H9 (cell line): ENCODE data around the gene SPAG7. TPM values are rescaled to one million over a fixed set of nuclear protein-coding genes. Genes with fewer than 3 reads are reported as not detected.

Experiments
- DNase-seq: peaks from one replicate; pipeline ENCODE4 v3.0.0-alpha.2; 2017
- H2AFZ ChIP-seq: one replicate; pipeline ENCODE4 v1.6.1; 2013; ENCODE audit warnings: mild to moderate bottlenecking, low read length, control low read depth, moderate library complexity
- H2AK5ac ChIP-seq: 2 replicates; pipeline ENCODE4 v1.6.1; 2013; ENCODE audit warnings: low read length, control low read depth, mixed read lengths; ENCODE audit not compliant: insufficient read length
- H2BK120ac ChIP-seq: one replicate; pipeline ENCODE4 v1.6.1; 2013; ENCODE audit warnings: low read depth, mild to moderate bottlenecking, low read length, control low read depth, inconsistent platforms; ENCODE audit not compliant: poor library complexity, severe bottlenecking
- H2BK12ac ChIP-seq: 2 replicates; pipeline ENCODE4 v1.6.1; 2013; ENCODE audit warnings: low read length, control low read depth, mixed read lengths, low read depth; ENCODE audit not compliant: insufficient read length
- H2BK15ac ChIP-seq: 2 replicates; pipeline ENCODE4 v1.6.1; 2013; ENCODE audit warnings: low read depth, low read length, control low read depth
- H2BK20ac ChIP-seq: one replicate; pipeline ENCODE4 v1.6.1; 2013; ENCODE audit warnings: low read depth, mild to moderate bottlenecking, low read length, control low read depth, inconsistent platforms; ENCODE audit not compliant: poor library complexity, severe bottlenecking
- H2BK5ac ChIP-seq: 2 replicates; pipeline ENCODE4 v1.6.1; 2013; ENCODE audit warnings: low read length, control low read depth, mixed read lengths; ENCODE audit not compliant: insufficient read length
- H3K14ac ChIP-seq: 2 replicates; pipeline ENCODE4 v1.6.1; 2013; ENCODE audit warnings: low read length, control low read depth; ENCODE audit not compliant: insufficient read depth
- H3K18ac ChIP-seq: 2 replicates; pipeline ENCODE4 v1.6.1; 2013; ENCODE audit warnings: low read depth, mild to moderate bottlenecking, mixed read lengths, low read length, control low read depth; ENCODE audit not compliant: insufficient read length
- H3K23ac ChIP-seq: 2 replicates; pipeline ENCODE4 v1.6.1; 2013; ENCODE audit warnings: low read length, control low read depth, mixed read lengths, low read depth; ENCODE audit not compliant: insufficient read length
- H3K23me2 ChIP-seq: 2 replicates; pipeline ENCODE4 v1.6.1; 2013; ENCODE audit warnings: low read depth, mild to moderate bottlenecking, mixed read lengths, low read length, control low read depth; ENCODE audit not compliant: insufficient read length, poor library complexity, severe bottlenecking
- H3K27ac ChIP-seq: 2 replicates; pipeline ENCODE4 v1.5.1; 2013; ENCODE audit warnings: low read length, control low read depth, mixed read lengths, low read depth; ENCODE audit not compliant: insufficient read length
- H3K27me3 ChIP-seq: 2 replicates; pipeline ENCODE4 v1.6.1; 2013; ENCODE audit warnings: low read length, control low read depth, inconsistent platforms; ENCODE audit not compliant: insufficient read depth
- H3K4ac ChIP-seq: 2 replicates; pipeline ENCODE4 v1.6.1; 2013; ENCODE audit warnings: low read depth, mild to moderate bottlenecking, control low read depth, inconsistent platforms, low read length, moderate library complexity
- H3K4me1 ChIP-seq: 2 replicates; pipeline ENCODE4 v1.6.1; 2013; ENCODE audit warnings: low read length, control low read depth, inconsistent platforms; ENCODE audit not compliant: insufficient read depth
- H3K4me2 ChIP-seq: 2 replicates; pipeline ENCODE4 v1.6.1; 2013; ENCODE audit warnings: low read length, control low read depth, mixed read lengths; ENCODE audit not compliant: insufficient read length, insufficient read depth
- H3K56ac ChIP-seq: 2 replicates; pipeline ENCODE4 v1.6.1; 2013; ENCODE audit warnings: low read depth, mild to moderate bottlenecking, mixed read lengths, low read length, control low read depth; ENCODE audit not compliant: insufficient read length
- H3K79me1 ChIP-seq: 2 replicates; pipeline ENCODE4 v1.6.1; 2013; ENCODE audit warnings: low read depth, mild to moderate bottlenecking, moderate library complexity, low read length, control low read depth, inconsistent platforms; ENCODE audit not compliant: insufficient read depth, poor library complexity, severe bottlenecking
- H3K79me2 ChIP-seq: 2 replicates; pipeline ENCODE4 v1.6.1; 2013; ENCODE audit warnings: low read length, control low read depth, inconsistent platforms; ENCODE audit not compliant: insufficient read depth
- H3K9ac ChIP-seq: 2 replicates; pipeline ENCODE4 v1.6.1; 2013; ENCODE audit warnings: low read length, control low read depth, mixed read lengths; ENCODE audit not compliant: insufficient read length; ENCODE audit errors: extremely low read depth
- H3K9me3 ChIP-seq: one replicate; pipeline ENCODE4 v1.6.1; 2013; ENCODE audit warnings: low read depth, low read length, inconsistent platforms; ENCODE audit not compliant: control insufficient read depth
- H3T11ph ChIP-seq: one replicate; pipeline ENCODE4 v1.6.1; 2013; ENCODE audit warnings: mild to moderate bottlenecking, low read length, control low read depth, inconsistent platforms
- H4K20me1 ChIP-seq: one replicate; pipeline ENCODE4 v1.6.1; 2013; ENCODE audit not compliant: control insufficient read depth, insufficient read length, insufficient read depth
- H4K5ac ChIP-seq: 2 replicates; pipeline ENCODE4 v1.6.1; 2013; ENCODE audit warnings: low read depth, mild to moderate bottlenecking, mixed read lengths, low read length, control low read depth; ENCODE audit not compliant: insufficient read length
- H4K8ac ChIP-seq: replicated peaks from 2 replicates; pipeline ENCODE4 v1.6.1; 2013; ENCODE audit warnings: low read length, control low read depth, mixed read lengths, low read depth; ENCODE audit not compliant: insufficient read length
- H4K91ac ChIP-seq: 2 replicates; pipeline ENCODE4 v1.6.1; 2013; ENCODE audit warnings: low read depth, mild to moderate bottlenecking, moderate library complexity, mixed read lengths, low read length, control low read depth; ENCODE audit not compliant: insufficient read length
- H3K27ac Mint-ChIP-seq, 3 experiments: 2 replicates in 2 of 3; 3 replicates in 1 of 3; pipeline ENCODE4 v1.8.0; 2020 to 2021; ENCODE audit warnings: mixed read lengths in 3 of 3, mild to moderate bottlenecking in 1 of 3, moderate library complexity in 1 of 3
- H3K27me3 Mint-ChIP-seq: 2 replicates; pipeline ENCODE4 v1.8.0; 2021; ENCODE audit warnings: low read depth, mild to moderate bottlenecking, moderate library complexity, mixed read lengths
- H3K36me3 Mint-ChIP-seq, 3 experiments: 2 replicates in 2 of 3; 3 replicates in 1 of 3; pipeline ENCODE4 v1.8.0; 2020 to 2021; ENCODE audit warnings: low read depth in 3 of 3, mixed read lengths in 3 of 3; ENCODE audit not compliant: insufficient read depth in 1 of 3
- H3K4me1 Mint-ChIP-seq, 2 experiments: 2 replicates each; pipeline ENCODE4 v1.8.0; 2020; ENCODE audit warnings: mixed read lengths in 2 of 2
- H3K4me3 Mint-ChIP-seq, 2 experiments: 2 replicates in 1 of 2; 3 replicates in 1 of 2; pipeline ENCODE4 v1.8.0; 2020 to 2021; ENCODE audit warnings: mild to moderate bottlenecking in 2 of 2, mixed read lengths in 2 of 2, moderate library complexity in 1 of 2
- H3K9me3 Mint-ChIP-seq, 2 experiments: 2 replicates in 1 of 2; 3 replicates in 1 of 2; pipeline ENCODE4 v1.8.0; 2020; ENCODE audit warnings: mild to moderate bottlenecking in 2 of 2, mixed read lengths in 2 of 2, moderate library complexity in 1 of 2
- CTCF ChIP-seq: fragments of 200-600 bp; sonication (generic); conservative IDR thresholded peaks from 3 replicates; pipeline ENCODE4 v1.8.0; 2021; ENCODE audit warnings: antibody characterized with exemption, mild to moderate bottlenecking
- WGBS: extraction: QIAGEN DNeasy Blood & Tissue Kit; methylation state at CpG from one replicate; pipeline ENCODE4 v1.1.7; 2013; ENCODE audit warnings: missing lambda C conversion rate, low lambda C conversion rate, mixed read lengths; ENCODE audit not compliant: insufficient read length; ENCODE audit errors: extremely low coverage; 5-methylcytosine and 5-hydroxymethylcytosine counted together
- total RNA-seq: library from RNA; stranded (reverse); gene quantifications from 2 replicates; pipeline ENCODE4 v1.2.1, GENCODE V29; 2021

SPAG7 gene
- total RNA-seq, 1 experiment from 2014 or later, result 102 TPM

DNA sequence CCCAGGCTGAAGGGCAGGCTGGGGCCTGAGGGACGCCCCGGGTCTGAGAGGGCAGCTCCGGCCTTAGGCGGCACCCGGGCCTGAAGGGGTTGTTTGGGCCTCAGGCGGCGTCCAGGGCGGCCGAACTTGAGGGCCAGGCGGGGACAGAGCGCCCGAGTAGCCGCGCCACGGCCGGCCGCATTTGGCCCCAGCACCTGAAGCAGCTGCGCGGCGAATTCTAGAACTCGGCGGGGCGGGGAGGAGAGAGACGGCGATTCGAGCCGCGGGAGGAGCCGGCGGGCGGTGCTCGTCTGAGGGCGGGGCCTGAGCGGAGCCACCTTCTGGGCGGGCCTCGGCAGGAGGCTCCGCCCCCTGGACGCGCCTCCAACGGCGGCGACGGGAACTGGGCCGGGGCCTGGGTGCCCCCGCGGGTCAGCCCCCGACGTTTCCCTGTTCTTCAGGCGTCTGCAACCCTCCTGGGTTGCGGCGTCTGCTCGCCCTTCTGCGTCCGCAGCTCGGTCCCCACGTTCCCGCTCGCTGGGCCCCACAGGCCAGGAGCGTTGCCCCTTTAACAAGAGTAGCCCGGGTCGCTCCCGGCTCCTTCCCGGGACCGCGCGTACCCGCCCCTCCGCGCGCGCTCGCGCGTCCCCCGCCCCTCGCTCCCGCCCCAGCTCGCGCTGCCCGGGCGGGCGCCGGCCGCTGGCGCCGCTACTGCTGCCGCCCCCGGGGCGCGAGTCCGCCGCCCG is 29.8 kb upstream of the SPAG7 start, which contains the start of the genes INCA1 and KIF1C:
INCA1 (minus strand) TSS at position 221 of the 725 bp plus-strand sequence. CDS start 3,085 bp downstream, outside the sequence.
KIF1C (plus strand) TSS at position 649 of the 725 bp plus-strand sequence. CDS start 2,297 bp downstream, outside the sequence.
- peaks cover 2% of the 10 kb centered on the region for H3K4me1 ChIP-seq
- no peak within 1 kb of the TSS for H3K23ac ChIP-seq
- peaks cover 8% of the 10 kb centered on the region for H3K79me1 ChIP-seq
- H3T11ph ChIP-seq, result no peak within 1 kb of the TSS
- H3K36me3 Mint-ChIP-seq, result peaks cover 14 to 21% (median 20%) of the 10 kb centered on the region in 3 experiments
- H3K27me3 Mint-ChIP-seq, result peaks cover 29% of the 10 kb centered on the region
- H3K9ac ChIP-seq, result peak within 1 kb of the TSS; percentile 48
- no peak within 1 kb of the TSS for H2BK5ac ChIP-seq
- peaks cover 4% of the 10 kb centered on the region; the same call in 1 of the 2 replicates for H3K79me2 ChIP-seq
- peak within 1 kb of the TSS; percentile 88 to 92 for H3K4me3 Mint-ChIP-seq
- H4K5ac ChIP-seq, result no peak within 1 kb of the TSS
- peaks cover 12 to 20% of the 10 kb centered on the region in 2 experiments for H3K4me1 Mint-ChIP-seq
- no peak within 1 kb of the TSS for H2BK120ac ChIP-seq
- no peaks in the 10 kb centered on the region; the same call in 1 of the 2 replicates for H3K27me3 ChIP-seq
- no peak within 1 kb of the TSS for H2AFZ ChIP-seq
- no peak within 1 kb of the TSS for H3K56ac ChIP-seq
- no peak within 1 kb of the TSS for H3K27ac ChIP-seq
- H2BK20ac ChIP-seq, result no peak within 1 kb of the TSS
- no peak within 1 kb of the TSS for H4K8ac ChIP-seq
- no peak within 1 kb of the TSS for H3K4ac ChIP-seq
- no CpG with 5 or more reads among the region's 93 CpGs for WGBS
- DNase-seq, result peak; percentile 95
- no peak within 1 kb of the TSS for H2AK5ac ChIP-seq
- H3K9me3 ChIP-seq, result no peaks in the 10 kb centered on the region
- H3K18ac ChIP-seq, result peak within 1 kb of the TSS; percentile 87
- no peaks in the 10 kb centered on the region for H3K9me3 Mint-ChIP-seq
- no peak within 1 kb of the TSS for H2BK12ac ChIP-seq
- peak within 1 kb of the TSS; percentile 95 for H3K4me2 ChIP-seq
- peak within 1 kb of the TSS; percentile 83 for H3K14ac ChIP-seq
- H4K20me1 ChIP-seq, result no peaks in the 10 kb centered on the region
- TF ChIP-seq CTCF, result no peak
- H4K91ac ChIP-seq, result no peak within 1 kb of the TSS
- H3K27ac Mint-ChIP-seq, result peak within 1 kb of the TSS in 1 of 3 experiments; percentile 67; a peak in 2 of 7 replicates
- H2BK15ac ChIP-seq, result no peak within 1 kb of the TSS
- H3K23me2 ChIP-seq, result peaks cover 14% of the 10 kb centered on the region
